HepG2 (cell line): ENCODE measurements around the gene ZBTB46. TPM values are rescaled to one million over a fixed set of nuclear protein-coding genes. Genes with fewer than 3 reads are reported as not detected.

Source experiments
- ARID5B ChIP-seq: IDR thresholded peaks from 2 replicates; pipeline ENCODE4 v1.4.0; 2020; ENCODE audit warnings: mild to moderate bottlenecking, missing genetic modification reagents
- GLI4 ChIP-seq: sonication (generic); formaldehyde crosslinking; IDR thresholded peaks from 2 replicates; pipeline ENCODE4 v1.5.1; 2020; ENCODE audit warnings: missing genetic modification reagents, mild to moderate bottlenecking, moderate library complexity, borderline replicate concordance
- IKZF5 ChIP-seq: IDR thresholded peaks from 2 replicates; pipeline ENCODE4 v1.6.1; 2018; ENCODE audit warnings: missing genetic modification reagents, mild to moderate bottlenecking, missing compliant biosample characterization
- KDM3A ChIP-seq: IDR thresholded peaks from 2 replicates; pipeline ENCODE4 v1.6.1; 2018; ENCODE audit warnings: low read depth, missing compliant biosample characterization
- LCORL ChIP-seq, 2 experiments: fragments of 450-650 bp in 1 of 2; sonication (generic) in 1 of 2; formaldehyde crosslinking in 1 of 2; IDR thresholded peaks; 2 replicates each; pipeline versions ENCODE4 v1.5.0 to v1.6.1; 2017 to 2020; ENCODE audit warnings: antibody characterized with exemption in 1 of 2, missing genetic modification reagents in 1 of 2
- MIXL1 ChIP-seq: IDR thresholded peaks from 2 replicates; pipeline ENCODE4 v1.6.1; 2016
- PPARG ChIP-seq: conservative IDR thresholded peaks from 2 replicates; pipeline ENCODE4 v1.6.1; 2016; ENCODE audit warnings: missing biosample characterization, missing genetic modification reagents
- REXO4 ChIP-seq: sonication (generic); formaldehyde crosslinking; IDR thresholded peaks from 2 replicates; pipeline ENCODE4 v1.8.0; 2022; ENCODE audit warnings: missing genetic modification reagents, mild to moderate bottlenecking, borderline replicate concordance
- SALL2 ChIP-seq: sonication (generic); formaldehyde crosslinking; IDR thresholded peaks from 2 replicates; pipeline ENCODE4 v1.8.1; 2023; ENCODE audit warnings: mild to moderate bottlenecking, missing genetic modification reagents, inconsistent platforms
- TGIF2 ChIP-seq: IDR thresholded peaks from 2 replicates; pipeline ENCODE4 v1.6.1; 2016; ENCODE audit warnings: control low read depth, missing compliant biosample characterization
- ZBTB21 ChIP-seq: sonication (generic); formaldehyde crosslinking; IDR thresholded peaks from 2 replicates; pipeline ENCODE4 v1.4.0; 2020; ENCODE audit warnings: missing genetic modification reagents
- ZNF160 ChIP-seq: sonication (generic); formaldehyde crosslinking; IDR thresholded peaks from 2 replicates; pipeline ENCODE4 v1.8.0; 2022; ENCODE audit warnings: mild to moderate bottlenecking, inconsistent platforms, missing genetic modification reagents
- ZNF264 ChIP-seq: sonication (generic); formaldehyde crosslinking; IDR thresholded peaks from 2 replicates; pipeline ENCODE4 v1.4.0; 2020; ENCODE audit warnings: missing genetic modification reagents
- ZNF276 ChIP-seq: sonication (generic); formaldehyde crosslinking; IDR thresholded peaks from 2 replicates; pipeline ENCODE4 v1.4.0; 2020; ENCODE audit warnings: mild to moderate bottlenecking, low read depth, missing genetic modification reagents
- ZNF503 ChIP-seq: sonication (generic); formaldehyde crosslinking; IDR thresholded peaks from 2 replicates; pipeline ENCODE4 v1.4.0; 2020; ENCODE audit warnings: missing genetic modification reagents
- ZNF770 ChIP-seq: sonication (generic); formaldehyde crosslinking; IDR thresholded peaks from 2 replicates; pipeline ENCODE4 v1.5.0; 2020; ENCODE audit warnings: mild to moderate bottlenecking, missing genetic modification reagents
- ZNF782 ChIP-seq: sonication (generic); formaldehyde crosslinking; IDR thresholded peaks from 2 replicates; pipeline ENCODE4 v1.4.0; 2020; ENCODE audit warnings: missing genetic modification reagents, mild to moderate bottlenecking, borderline replicate concordance
- polyA plus RNA-seq, 8 experiments: library from polyadenylated mRNA; depleted of rRNA in 3 of 8; stranded (reverse) in 7 of 8; unstranded in 1 of 8; fragments of >200 nt; fragmentation: Illumina TruSeq in 4 of 8; extraction: Trizol in 4 of 8; gene quantifications; 2 replicates each; pipeline versions ENCODE4 v1.2.1 to v1.2.3, GENCODE V29; 2011 to 2016; ENCODE audit warnings: low read depth in 4 of 8, missing spikeins in 1 of 8, mixed read lengths in 1 of 8; ENCODE audit not compliant: insufficient read depth in 1 of 8
- total RNA-seq, 5 experiments: library from RNA; depleted of rRNA; stranded (reverse); fragments of >200 nt; fragmentation: Illumina TruSeq; extraction: Trizol; gene quantifications; 2 replicates each; pipeline ENCODE4 v1.2.3, GENCODE V29; 2016; ENCODE audit warnings: low read depth in 1 of 5

ZBTB46 gene
- total and polyA plus RNA-seq, 2 of the 13 experiments (the other 11 are each of a cell fraction or from before 2014, with no cell fraction given): 1.6 to 13.5 TPM

GRCh38 chr20:63739130-63740069, 91.7 kb downstream of the ZBTB46 start, which contains the start of gene SLC2A4RG (continued):
- TF ChIP-seq ZNF503: peak; percentile 91
- peak; percentile 98 for TF ChIP-seq SALL2
- peak; percentile 92 for TF ChIP-seq IKZF5
- peak; percentile 81 for TF ChIP-seq ARID5B (CRISPR knock-in tag)
- peak; percentile 75; the same call in 1 of the 2 replicates for TF ChIP-seq ZNF160
- peak; percentile 53; the same call in 1 of the 2 replicates for TF ChIP-seq ZBTB21 (CRISPR knock-in tag)
- TF ChIP-seq ZNF770 (CRISPR knock-in tag): peak; percentile 85; the same call in 1 of the 2 replicates
- no peak for TF ChIP-seq LCORL (IDR thresholded peaks at IDR 0.05)
- peak; percentile 82 for TF ChIP-seq LCORL (CRISPR knock-in tag; IDR thresholded peaks at IDR 0.05)
- 0 out of 2 replicates have a peak, but pooled peaks have one; percentile 34 for TF ChIP-seq TGIF2 (CRISPR knock-in tag)
- TF ChIP-seq PPARG (CRISPR knock-in tag): peak; percentile 86
- peak; percentile 80; the same call in 1 of the 2 replicates for TF ChIP-seq ZNF276 (CRISPR knock-in tag)
- peak; percentile 94 for TF ChIP-seq KDM3A (CRISPR knock-in tag)
- TF ChIP-seq GLI4 (CRISPR knock-in tag): peak; percentile 88; the same call in 1 of the 2 replicates
- TF ChIP-seq ZNF264: peak; percentile 96
- TF ChIP-seq REXO4 (CRISPR knock-in tag): peak; percentile 84; the same call in 1 of the 2 replicates
- TF ChIP-seq ZNF782 (CRISPR knock-in tag): peak; percentile 92; the same call in 1 of the 2 replicates
- TF ChIP-seq MIXL1 (CRISPR knock-in tag): peak; percentile 46
